NT2/D1 (cell line): ENCODE results near the gene ERG.

Source experiments
- SUZ12 ChIP-seq: IDR thresholded peaks from 2 replicates; pipeline ENCODE4 v1.6.1; 2011; ENCODE audit not compliant: insufficient read length, insufficient read depth; ENCODE audit errors: extremely low read depth
- ZNF274 ChIP-seq: IDR thresholded peaks from 2 replicates; pipeline ENCODE4 v1.6.1; 2011; ENCODE audit warnings: mild to moderate bottlenecking, low read depth, low read length

DNA sequence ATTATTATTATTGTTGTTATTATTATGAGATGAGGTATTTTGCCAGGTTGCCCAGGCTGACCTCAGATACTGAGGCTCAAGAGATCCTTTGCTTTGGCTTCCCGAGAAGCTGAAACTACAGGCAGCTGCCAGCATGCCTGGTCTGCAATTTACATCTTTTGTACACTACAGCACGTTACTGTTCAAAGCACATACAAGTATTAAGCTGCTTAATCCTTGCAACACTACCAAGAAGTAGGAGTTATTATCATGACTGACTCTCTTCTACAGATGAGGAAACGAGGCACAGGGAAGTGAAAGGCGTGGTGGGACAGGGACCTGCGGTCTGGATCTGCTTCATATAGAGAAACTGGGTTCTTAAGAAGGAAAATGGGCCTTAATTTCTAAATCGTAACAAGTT, 11.6 kb downstream of the ERG start:
- TF ChIP-seq SUZ12 (no peak), ZNF274 (no peak)
